22Rv1 (cell line): ENCODE measurements around the gene FBN1.

Experiments used
- H3K27ac ChIP-seq: fragments of 450-650 bp; 2 replicates; pipeline ENCODE4 v1.5.1; 2017
- CTCF ChIP-seq: fragments of 450-650 bp; IDR thresholded peaks from 2 replicates; pipeline ENCODE4 v1.5.1; 2017; ENCODE audit warnings: mild to moderate bottlenecking
- ZFX ChIP-seq: fragments of 450-650 bp; IDR thresholded peaks from 2 replicates; pipeline ENCODE4 v1.6.1; 2017; ENCODE audit warnings: antibody characterized with exemption, borderline replicate concordance

Gene FBN1

GRCh38 chr15:48388910-48389309, 256.6 kb downstream of the FBN1 start:
- H3K27ac ChIP-seq: no peak overlapping the region
- TF ChIP-seq ZFX (no peak), CTCF (no peak)

- H3K27ac ChIP-seq: no peak overlapping the region
- no peak for TF ChIP-seq CTCF
- TF ChIP-seq ZFX: no peak
Observed at GRCh38 chr15:48388016-48388851, 257.3 kb downstream of the FBN1 start.

GRCh38 chr15:48385031-48385830, 260.3 kb downstream of the FBN1 start:
- TF ChIP-seq CTCF: no peak
- no peak for TF ChIP-seq ZFX
- no peak overlapping the region for H3K27ac ChIP-seq

- TF ChIP-seq CTCF: no peak
- no peak for TF ChIP-seq ZFX
- H3K27ac ChIP-seq: no peak overlapping the region
Observed at GRCh38 chr15:48384616-48385015, 260.9 kb downstream of the FBN1 start.

GRCh38 chr15:48383031-48383430, 262.5 kb downstream of the FBN1 start:
- H3K27ac ChIP-seq: no peak overlapping the region
- no peak for TF ChIP-seq ZFX
- TF ChIP-seq CTCF: no peak

GRCh38 chr15:48381861-48382260, 263.6 kb downstream of the FBN1 start:
- no peak for TF ChIP-seq ZFX
- TF ChIP-seq CTCF: no peak
- no peak overlapping the region for H3K27ac ChIP-seq

GRCh38 chr15:48380198-48380597, 265.3 kb downstream of the FBN1 start:
- TF ChIP-seq ZFX: no peak
- TF ChIP-seq CTCF: no peak
- H3K27ac ChIP-seq: no peak overlapping the region
